Gastroesophageal sphincter (tissue), 4 donors: ENCODE data around the gene C19orf25. TPM values are rescaled to one million over a fixed set of nuclear protein-coding genes. Genes with fewer than 3 reads are reported as not detected.

ENCODE experiments used
- ATAC-seq: fragments of 150-250 bp; one replicate; pipeline ENCODE4 v1.9.1; 2016; ENCODE audit warnings: mild to moderate bottlenecking, moderate library complexity
- H3K27ac ChIP-seq, 4 donors: fragments of 200-600 bp; sonication (generic) in 3 of 4; 1 replicate in 3 of 4; 2 replicates in 1 of 4; pipeline ENCODE4 v1.5.1; 2016 to 2019
- H3K27me3 ChIP-seq: fragments of 200-600 bp; sonication (generic); one replicate; pipeline ENCODE4 v1.5.1; 2019
- H3K36me3 ChIP-seq, 2 donors: fragments of 200-600 bp; sonication (generic); one replicate each; pipeline ENCODE4 v1.5.1; 2019; ENCODE audit warnings: control low read depth in 1 of 2
- H3K4me1 ChIP-seq, 3 donors: fragments of 200-600 bp; sonication (generic); 1 replicate in 2 of 3; 2 replicates in 1 of 3; pipeline ENCODE4 v1.5.1; 2016 to 2019; ENCODE audit warnings: control low read depth in 2 of 3
- H3K4me3 ChIP-seq, 2 donors: fragments of 200-600 bp; sonication (generic); one replicate each; pipeline ENCODE4 v1.5.1; 2019; ENCODE audit warnings: mild to moderate bottlenecking in 1 of 2, moderate library complexity in 1 of 2
- H3K9me3 ChIP-seq, 3 donors: fragments of 200-600 bp; sonication (generic); one replicate each; pipeline ENCODE4 v1.5.1; 2017 to 2019; ENCODE audit warnings: control low read depth in 2 of 3
- CTCF ChIP-seq, 4 experiments: fragments of 200-600 bp in 2 of 4; fragments of 450-650 bp in 2 of 4; sonication (generic) in 1 of 4; IDR thresholded peaks; one replicate each; pipeline ENCODE4 v1.5.1; 2017 to 2019; ENCODE audit warnings: antibody characterized with exemption in 4 of 4, mild to moderate bottlenecking in 2 of 4, moderate library complexity in 2 of 4
- EP300 ChIP-seq: sonication (generic); formaldehyde crosslinking; IDR thresholded peaks from one replicate; pipeline ENCODE4 v1.6.1; 2017; ENCODE audit warnings: antibody characterized with exemption, mild to moderate bottlenecking
- POLR2A ChIP-seq, 2 donors: fragments of 450-650 bp; IDR thresholded peaks; one replicate each; pipeline ENCODE4 v1.6.1; 2017; ENCODE audit warnings: antibody characterized with exemption in 2 of 2, mild to moderate bottlenecking in 2 of 2, moderate library complexity in 1 of 2
- POLR2AphosphoS5 ChIP-seq: sonication (generic); formaldehyde crosslinking; IDR thresholded peaks from one replicate; pipeline ENCODE4 v1.6.1; 2017; ENCODE audit warnings: antibody characterized with exemption
- WGBS, 2 donors: methylation state at CpG; one replicate each; pipeline ENCODE4 v1.1.5; 2018; ENCODE audit warnings: low coverage in 1 of 2; 5-methylcytosine and 5-hydroxymethylcytosine counted together
- total RNA-seq, 4 donors: library from RNA; depleted of rRNA; stranded (reverse); fragments of >200 nt; gene quantifications; one replicate each; pipeline ENCODE4 v1.1.0, GENCODE V29; 2016

The C19orf25 gene
- total RNA-seq, 4 donors from 2014 or later = 20.6 to 40.0 (median 28.2) TPM

DNA sequence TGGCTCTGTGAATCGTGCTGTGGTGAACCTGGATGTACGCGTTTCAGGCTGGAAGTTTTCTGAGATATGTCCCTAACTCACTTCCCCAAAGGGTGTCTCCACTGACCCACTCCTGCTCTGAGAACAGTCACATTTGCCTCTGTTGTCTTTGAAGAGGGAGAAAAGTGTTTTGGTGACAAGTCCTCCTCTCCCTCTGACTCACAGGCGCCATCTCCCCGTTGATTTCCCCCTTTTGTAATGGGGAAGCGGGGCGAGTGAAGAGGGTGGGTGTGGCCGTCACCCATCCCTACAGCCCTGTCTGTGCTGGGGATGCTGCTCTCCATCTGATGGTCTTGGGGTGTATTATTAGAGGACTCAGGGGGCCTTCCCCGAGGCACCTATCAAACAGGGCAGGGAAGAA, 19.5 kb downstream of the C19orf25 start:
- Histone ChIP-seq H3K27ac (no peak overlapping the region), H3K36me3 (peaks cover 0 to 26% of the 10 kb centered on the region in 2 donors), H3K27me3 (peaks cover 55% of the 10 kb centered on the region), H3K4me3 (no peak overlapping the region), H3K4me1 (peaks cover 0 to 28% (median 6%) of the 10 kb centered on the region in 3 donors), H3K9me3 (no peaks in the 10 kb centered on the region)
- WGBS, 2 donors = 50% methylated on average over 2 of the region's 9 CpGs; no CpG with 5 or more reads in 1 of the 2 donors
- TF ChIP-seq POLR2AphosphoS5 = no peak
- TF ChIP-seq EP300 = no peak
- no peak for TF ChIP-seq POLR2A (IDR thresholded peaks at IDR 0.05)
- no peak for TF ChIP-seq CTCF (IDR thresholded peaks at IDR 0.05)
- ATAC-seq = no peak

DNA sequence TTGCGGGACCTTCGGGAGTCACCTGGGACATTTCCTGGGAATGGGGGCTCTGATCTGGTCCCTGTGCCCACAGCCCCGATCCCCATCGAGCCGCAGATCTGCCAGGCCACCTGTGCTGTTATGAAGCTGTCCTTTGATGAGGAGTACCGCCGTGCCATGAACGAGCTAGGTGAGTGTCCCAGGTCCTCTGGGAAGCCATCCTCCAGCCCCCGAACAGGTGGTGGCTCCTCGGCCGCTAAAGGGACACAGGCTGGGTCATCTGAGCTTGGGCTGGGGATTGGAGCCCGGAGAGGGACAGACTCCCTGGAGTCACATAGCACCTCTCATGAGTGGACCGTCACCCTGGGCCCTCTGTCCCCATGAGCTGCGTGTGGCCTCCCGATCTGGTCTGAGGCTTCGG, 21.1 kb downstream of the C19orf25 start:
- 74% methylated on average over 6 of the region's 16 CpGs; no CpG with 5 or more reads in 1 of the 2 donors for WGBS, 2 donors
- ATAC-seq = no peak
- Histone ChIP-seq H3K4me3 (no peak overlapping the region), H3K4me1 (peaks cover 0 to 41% (median 14%) of the 10 kb centered on the region in 3 donors), H3K36me3 (peaks cover 0 to 26% of the 10 kb centered on the region in 2 donors), H3K27ac (no peak overlapping the region), H3K9me3 (no peaks in the 10 kb centered on the region), H3K27me3 (peaks cover 57% of the 10 kb centered on the region)
- TF ChIP-seq POLR2A (IDR thresholded peaks at IDR 0.05) (no peak), CTCF (IDR thresholded peaks at IDR 0.05) (no peak), POLR2AphosphoS5 (no peak), EP300 (no peak)

GRCh38 chr19:1457031-1457739, 21.8 kb downstream of the C19orf25 start:
- 50% methylated on average over 2 of the region's 48 CpGs; no CpG with 5 or more reads in 1 of the 2 donors for WGBS, 2 donors
- peaks cover 0 to 48% (median 14%) of the 10 kb centered on the region in 3 donors for H3K4me1 ChIP-seq
- H3K27me3 ChIP-seq = peaks cover 63% of the 10 kb centered on the region
- H3K4me3 ChIP-seq = no peak overlapping the region
- ATAC-seq = no peak
- H3K9me3 ChIP-seq = no peaks in the 10 kb centered on the region
- TF ChIP-seq POLR2AphosphoS5 (no peak), CTCF (IDR thresholded peaks at IDR 0.05) (peak in 1 of 4 experiments; percentile 11)
- H3K27ac ChIP-seq = no peak overlapping the region
- H3K36me3 ChIP-seq = peaks cover 0 to 26% of the 10 kb centered on the region in 2 donors

DNA sequence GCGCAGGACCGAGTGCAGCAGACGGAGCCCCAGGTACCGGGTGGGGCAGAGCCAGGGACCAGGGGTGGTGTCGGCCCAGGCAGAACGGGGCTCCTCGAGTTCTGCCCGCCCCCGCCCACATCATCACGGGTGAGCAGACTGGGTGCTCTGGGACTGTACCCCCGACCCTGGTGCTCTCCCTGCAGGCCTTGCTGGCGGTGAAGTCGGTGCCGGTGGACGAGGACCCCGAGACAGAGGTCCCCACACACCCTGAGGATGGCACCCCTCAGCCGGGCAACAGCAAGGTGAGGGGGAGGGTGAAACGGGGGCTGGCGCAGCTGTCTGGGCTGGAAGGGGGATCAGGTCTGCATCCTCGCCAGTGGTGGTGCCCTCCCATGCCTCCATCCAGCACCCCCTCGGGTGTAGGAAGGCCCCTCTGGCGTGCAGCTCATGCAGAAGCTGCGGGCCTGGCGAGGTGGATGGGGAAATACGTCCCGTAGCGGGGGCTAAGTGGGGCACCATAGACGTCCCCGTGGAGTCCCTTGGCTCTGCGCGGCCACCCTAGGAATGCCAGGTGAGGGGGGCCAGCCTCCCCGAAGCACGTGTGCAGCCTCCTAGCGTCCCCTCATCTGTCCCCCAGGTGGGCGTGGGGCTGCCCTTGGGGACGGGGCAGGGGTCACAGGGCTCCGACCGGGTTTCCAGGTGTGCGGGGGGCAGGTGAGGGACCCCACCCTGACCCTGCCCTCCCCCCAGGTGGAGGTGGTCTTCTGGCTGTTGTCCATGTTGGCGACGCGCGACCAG, 22.7 kb downstream of the C19orf25 start:
- TF ChIP-seq POLR2A (IDR thresholded peaks at IDR 0.05) = no peak
- no peak for TF ChIP-seq EP300
- no peak for TF ChIP-seq CTCF (IDR thresholded peaks at IDR 0.05)
- no peak for TF ChIP-seq POLR2AphosphoS5
- H3K27ac ChIP-seq = no peak overlapping the region
- H3K27me3 ChIP-seq = peaks cover 72% of the 10 kb centered on the region
- ATAC-seq = no peak
- H3K4me3 ChIP-seq = no peak overlapping the region
- peaks cover 0 to 56% (median 14%) of the 10 kb centered on the region in 3 donors for H3K4me1 ChIP-seq
- peaks cover 0 to 18% of the 10 kb centered on the region in 2 donors for H3K36me3 ChIP-seq
- WGBS, 2 donors = no CpG with 5 or more reads among the region's 43 CpGs
- no peaks in the 10 kb centered on the region for H3K9me3 ChIP-seq
